SK-N-SH treated with all-trans-retinoic acid at 6 μM for 48 hours (cell line): ENCODE results near the gene GPC6.

Experiments
- ATAC-seq: fragments of 200-7000 bp; cut with Tn5 transposase; 3 replicates; pipeline ENCODE4 v1.9.1; 2020; ENCODE audit warnings: mild to moderate bottlenecking, moderate library complexity
- ARNTL ChIP-seq: fragments of 450-650 bp; formaldehyde crosslinking; IDR thresholded peaks from 2 replicates; pipeline ENCODE4 v1.5.0; 2020; ENCODE audit warnings: low read depth, mild to moderate bottlenecking, moderate library complexity, borderline replicate concordance
- BACH2 ChIP-seq: fragments of 250-450 bp; sonication (Bioruptor Pico); IDR thresholded peaks from 2 replicates; pipeline ENCODE4 v1.9.0; 2021; ENCODE audit warnings: mild to moderate bottlenecking, borderline replicate concordance
- ESRRG ChIP-seq: fragments of 250-450 bp; sonication (Bioruptor Pico); IDR thresholded peaks from 2 replicates; pipeline ENCODE4 v1.6.1; 2021; ENCODE audit warnings: mild to moderate bottlenecking
- GLIS3 ChIP-seq: fragments of 250-450 bp; sonication (Bioruptor Pico); IDR thresholded peaks from 2 replicates; pipeline ENCODE4 v1.5.0; 2020; ENCODE audit warnings: mild to moderate bottlenecking, moderate library complexity
- ISL1 ChIP-seq: fragments of 250-450 bp; sonication (Bioruptor Pico); IDR thresholded peaks from 2 replicates; pipeline ENCODE4 v2.1.2; 2022; ENCODE audit warnings: mild to moderate bottlenecking, moderate library complexity
- OSR1 ChIP-seq: fragments of 250-450 bp; sonication (Bioruptor Pico); IDR thresholded peaks from 2 replicates; pipeline ENCODE4 v1.8.0; 2022; ENCODE audit warnings: moderate library complexity, mild to moderate bottlenecking, inconsistent platforms
- PPARA ChIP-seq: fragments of 250-450 bp; sonication (Bioruptor Pico); IDR thresholded peaks from 2 replicates; pipeline ENCODE4 v1.5.0; 2020; ENCODE audit warnings: mild to moderate bottlenecking, borderline replicate concordance
- RARB ChIP-seq: fragments of 250-450 bp; sonication (Bioruptor Pico); IDR thresholded peaks from 2 replicates; pipeline ENCODE4 v1.8.0; 2021; ENCODE audit warnings: mild to moderate bottlenecking, moderate library complexity
- SNAI2 ChIP-seq: fragments of 250-450 bp; sonication (Bioruptor Pico); IDR thresholded peaks from 2 replicates; pipeline ENCODE4 v1.5.0; 2020; ENCODE audit warnings: mild to moderate bottlenecking, moderate library complexity
- TOX ChIP-seq: fragments of 250-450 bp; sonication (Bioruptor Pico); IDR thresholded peaks from 2 replicates; pipeline ENCODE4 v1.8.0; 2021; ENCODE audit warnings: mild to moderate bottlenecking, moderate library complexity, borderline replicate concordance
- ZC3H10 ChIP-seq: fragments of 250-450 bp; sonication (Bioruptor Pico); IDR thresholded peaks from 2 replicates; pipeline ENCODE4 v1.5.1; 2021; ENCODE audit warnings: mild to moderate bottlenecking, moderate library complexity
- ZFP3 ChIP-seq: fragments of 250-450 bp; sonication (Bioruptor Pico); IDR thresholded peaks from 2 replicates; pipeline ENCODE4 v1.5.0; 2020; ENCODE audit warnings: mild to moderate bottlenecking, moderate library complexity
- ZFP30 ChIP-seq: fragments of 450-650 bp; formaldehyde crosslinking; IDR thresholded peaks from 2 replicates; pipeline ENCODE4 v1.5.0; 2022; ENCODE audit warnings: mild to moderate bottlenecking, moderate library complexity
- ZNF565 ChIP-seq: fragments of 450-650 bp; formaldehyde crosslinking; conservative IDR thresholded peaks from 2 replicates; pipeline ENCODE4 v1.5.0; 2020; ENCODE audit warnings: low read depth, mild to moderate bottlenecking, moderate library complexity
- ZNF8 ChIP-seq: fragments of 450-650 bp; formaldehyde crosslinking; IDR thresholded peaks from 2 replicates; pipeline ENCODE4 v1.5.0; 2020; ENCODE audit warnings: mild to moderate bottlenecking, moderate library complexity
- TF ChIP-seq, protein P1 (sequence below): fragments of 250-450 bp; sonication (Bioruptor Pico); IDR thresholded peaks from 2 replicates; pipeline ENCODE4 v1.5.1; 2020; ENCODE audit warnings: low read depth, mild to moderate bottlenecking, moderate library complexity
- TF ChIP-seq, protein P2 (sequence below): fragments of 250-450 bp; sonication (Bioruptor Pico); IDR thresholded peaks from 2 replicates; pipeline ENCODE4 v1.8.0; 2020; ENCODE audit warnings: mild to moderate bottlenecking, moderate library complexity, borderline replicate concordance
- TF ChIP-seq, protein P3 (sequence below): fragments of 250-450 bp; sonication (Bioruptor Pico); IDR thresholded peaks from 2 replicates; pipeline ENCODE4 v1.5.1; 2021; ENCODE audit warnings: mild to moderate bottlenecking, moderate library complexity
- TF ChIP-seq, protein P4 (sequence below): fragments of 250-450 bp; sonication (Bioruptor Pico); IDR thresholded peaks from 2 replicates; pipeline ENCODE4 v1.5.0; 2020; ENCODE audit warnings: mild to moderate bottlenecking, moderate library complexity

GPC6 gene

DNA sequence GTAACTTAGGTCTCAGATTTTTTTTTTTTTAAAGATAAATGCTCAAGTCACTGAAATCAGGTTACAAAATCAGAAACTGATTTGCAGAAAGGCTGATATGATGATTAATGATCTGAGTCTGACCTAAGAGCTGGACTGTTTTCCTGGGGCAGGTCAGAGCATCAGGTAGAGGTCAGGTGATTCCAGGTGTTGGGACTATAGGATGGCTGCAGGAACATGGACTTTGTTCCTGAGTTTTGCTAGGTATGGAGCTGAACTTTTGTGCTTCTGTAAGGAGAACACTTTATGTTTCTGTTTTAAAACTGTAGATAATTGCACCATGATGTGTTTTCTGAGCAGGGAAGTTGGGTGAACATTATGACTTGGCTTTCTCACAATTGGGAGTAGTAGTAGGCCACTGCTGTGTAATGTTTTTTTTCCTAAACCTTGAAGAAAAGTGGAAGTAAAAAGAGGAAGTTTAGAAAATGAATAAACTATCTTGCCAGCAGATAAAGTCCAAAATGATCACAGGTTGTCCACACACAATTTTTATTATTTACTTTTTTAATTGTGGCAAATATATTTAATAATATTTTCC is 955.7 kb downstream of the GPC6 start:
- TF ChIP-seq ESRRG (CRISPR knock-in tag): no peak
- TF ChIP-seq, protein P1, sequence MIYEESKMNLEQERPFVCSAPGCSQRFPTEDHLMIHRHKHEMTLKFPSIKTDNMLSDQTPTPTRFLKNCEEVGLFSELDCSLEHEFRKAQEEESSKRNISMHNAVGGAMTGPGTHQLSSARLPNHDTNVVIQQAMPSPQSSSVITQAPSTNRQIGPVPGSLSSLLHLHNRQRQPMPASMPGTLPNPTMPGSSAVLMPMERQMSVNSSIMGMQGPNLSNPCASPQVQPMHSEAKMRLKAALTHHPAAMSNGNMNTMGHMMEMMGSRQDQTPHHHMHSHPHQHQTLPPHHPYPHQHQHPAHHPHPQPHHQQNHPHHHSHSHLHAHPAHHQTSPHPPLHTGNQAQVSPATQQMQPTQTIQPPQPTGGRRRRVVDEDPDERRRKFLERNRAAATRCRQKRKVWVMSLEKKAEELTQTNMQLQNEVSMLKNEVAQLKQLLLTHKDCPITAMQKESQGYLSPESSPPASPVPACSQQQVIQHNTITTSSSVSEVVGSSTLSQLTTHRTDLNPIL (CRISPR knock-in tag): no peak
- no peak for TF ChIP-seq TOX (CRISPR knock-in tag)
- TF ChIP-seq, protein P2, sequence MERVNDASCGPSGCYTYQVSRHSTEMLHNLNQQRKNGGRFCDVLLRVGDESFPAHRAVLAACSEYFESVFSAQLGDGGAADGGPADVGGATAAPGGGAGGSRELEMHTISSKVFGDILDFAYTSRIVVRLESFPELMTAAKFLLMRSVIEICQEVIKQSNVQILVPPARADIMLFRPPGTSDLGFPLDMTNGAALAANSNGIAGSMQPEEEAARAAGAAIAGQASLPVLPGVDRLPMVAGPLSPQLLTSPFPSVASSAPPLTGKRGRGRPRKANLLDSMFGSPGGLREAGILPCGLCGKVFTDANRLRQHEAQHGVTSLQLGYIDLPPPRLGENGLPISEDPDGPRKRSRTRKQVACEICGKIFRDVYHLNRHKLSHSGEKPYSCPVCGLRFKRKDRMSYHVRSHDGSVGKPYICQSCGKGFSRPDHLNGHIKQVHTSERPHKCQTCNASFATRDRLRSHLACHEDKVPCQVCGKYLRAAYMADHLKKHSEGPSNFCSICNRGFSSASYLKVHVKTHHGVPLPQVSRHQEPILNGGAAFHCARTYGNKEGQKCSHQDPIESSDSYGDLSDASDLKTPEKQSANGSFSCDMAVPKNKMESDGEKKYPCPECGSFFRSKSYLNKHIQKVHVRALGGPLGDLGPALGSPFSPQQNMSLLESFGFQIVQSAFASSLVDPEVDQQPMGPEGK: no peak
- no peak for TF ChIP-seq ISL1 (CRISPR knock-in tag)
- TF ChIP-seq RARB (CRISPR knock-in tag): no peak
- no peak for TF ChIP-seq OSR1 (CRISPR knock-in tag)
- TF ChIP-seq ZFP30 (CRISPR knock-in tag): no peak
- TF ChIP-seq PPARA (CRISPR knock-in tag): no peak
- no peak for TF ChIP-seq ARNTL (CRISPR knock-in tag)
- no peak for ATAC-seq

DNA sequence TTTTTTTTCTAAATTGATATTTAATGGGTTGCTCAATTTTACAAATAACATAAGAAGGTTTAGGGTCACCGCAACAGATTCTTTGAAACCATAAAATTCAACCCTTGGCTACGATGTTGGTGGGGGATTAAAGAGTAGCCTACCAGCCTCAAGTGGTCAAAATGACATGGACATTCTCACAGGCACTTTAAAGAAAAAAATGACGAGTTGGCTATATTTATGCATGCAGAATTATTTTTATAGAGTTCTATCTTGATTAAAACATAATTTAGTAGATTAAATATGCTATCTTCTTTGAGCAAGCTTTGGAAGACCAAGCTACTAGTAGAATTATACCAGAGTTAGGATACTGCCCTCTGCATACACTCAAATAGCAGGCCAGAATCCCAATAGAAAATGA is 959.9 kb downstream of the GPC6 start:
- ATAC-seq: no peak

DNA sequence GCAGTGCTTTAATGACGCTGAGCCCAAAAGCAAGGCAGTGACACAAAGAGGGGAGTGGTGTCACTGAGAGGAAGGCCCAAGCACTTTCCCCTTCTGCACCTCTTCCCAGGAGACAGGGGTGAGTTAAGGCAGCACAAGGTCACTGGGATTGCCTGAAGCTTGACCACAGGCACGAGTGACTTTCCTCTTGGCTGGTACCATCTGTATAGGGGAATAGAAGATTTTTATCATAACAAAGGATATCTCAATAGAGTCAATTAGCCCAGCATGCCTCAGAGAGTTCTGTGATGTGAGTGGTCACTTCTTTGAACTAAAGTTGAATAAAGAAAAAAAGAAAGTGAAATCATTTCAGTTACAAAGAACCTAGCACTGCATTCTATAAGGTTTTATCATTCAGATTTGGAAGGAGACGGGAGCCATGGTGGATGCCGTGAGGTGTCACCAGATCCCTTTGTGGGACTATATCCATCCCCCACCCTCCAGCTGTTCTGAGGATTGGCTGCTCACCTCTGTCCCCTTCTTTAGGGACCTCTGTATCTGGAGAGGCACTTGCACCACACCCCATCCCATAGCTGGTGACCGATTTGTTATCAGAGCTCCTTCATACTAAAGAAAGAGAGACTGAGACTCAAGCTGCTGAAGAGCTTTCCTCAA is 961.7 kb downstream of the GPC6 start:
- no peak for ATAC-seq
- TF ChIP-seq, protein P3, sequence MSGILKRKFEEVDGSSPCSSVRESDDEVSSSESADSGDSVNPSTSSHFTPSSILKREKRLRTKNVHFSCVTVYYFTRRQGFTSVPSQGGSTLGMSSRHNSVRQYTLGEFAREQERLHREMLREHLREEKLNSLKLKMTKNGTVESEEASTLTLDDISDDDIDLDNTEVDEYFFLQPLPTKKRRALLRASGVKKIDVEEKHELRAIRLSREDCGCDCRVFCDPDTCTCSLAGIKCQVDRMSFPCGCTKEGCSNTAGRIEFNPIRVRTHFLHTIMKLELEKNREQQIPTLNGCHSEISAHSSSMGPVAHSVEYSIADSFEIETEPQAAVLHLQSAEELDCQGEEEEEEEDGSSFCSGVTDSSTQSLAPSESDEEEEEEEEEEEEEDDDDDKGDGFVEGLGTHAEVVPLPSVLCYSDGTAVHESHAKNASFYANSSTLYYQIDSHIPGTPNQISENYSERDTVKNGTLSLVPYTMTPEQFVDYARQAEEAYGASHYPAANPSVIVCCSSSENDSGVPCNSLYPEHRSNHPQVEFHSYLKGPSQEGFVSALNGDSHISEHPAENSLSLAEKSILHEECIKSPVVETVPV (CRISPR knock-in tag): no peak
- TF ChIP-seq, protein P2: no peak
- TF ChIP-seq GLIS3 (CRISPR knock-in tag) (no peak), BACH2 (CRISPR knock-in tag) (no peak)

More for the DNA sequence above, 959.9 kb downstream of the GPC6 start:
- TF ChIP-seq SNAI2 (CRISPR knock-in tag) (no peak), BACH2 (CRISPR knock-in tag) (no peak), TOX (CRISPR knock-in tag) (no peak), ZFP30 (CRISPR knock-in tag) (no peak), ISL1 (CRISPR knock-in tag) (no peak), GLIS3 (CRISPR knock-in tag) (no peak), ZFP3 (CRISPR knock-in tag) (no peak), ZNF565 (CRISPR knock-in tag) (no peak), OSR1 (CRISPR knock-in tag) (no peak), ZC3H10 (CRISPR knock-in tag) (no peak), PPARA (CRISPR knock-in tag) (no peak), ZNF8 (CRISPR knock-in tag) (no peak)
- TF ChIP-seq, protein P4, sequence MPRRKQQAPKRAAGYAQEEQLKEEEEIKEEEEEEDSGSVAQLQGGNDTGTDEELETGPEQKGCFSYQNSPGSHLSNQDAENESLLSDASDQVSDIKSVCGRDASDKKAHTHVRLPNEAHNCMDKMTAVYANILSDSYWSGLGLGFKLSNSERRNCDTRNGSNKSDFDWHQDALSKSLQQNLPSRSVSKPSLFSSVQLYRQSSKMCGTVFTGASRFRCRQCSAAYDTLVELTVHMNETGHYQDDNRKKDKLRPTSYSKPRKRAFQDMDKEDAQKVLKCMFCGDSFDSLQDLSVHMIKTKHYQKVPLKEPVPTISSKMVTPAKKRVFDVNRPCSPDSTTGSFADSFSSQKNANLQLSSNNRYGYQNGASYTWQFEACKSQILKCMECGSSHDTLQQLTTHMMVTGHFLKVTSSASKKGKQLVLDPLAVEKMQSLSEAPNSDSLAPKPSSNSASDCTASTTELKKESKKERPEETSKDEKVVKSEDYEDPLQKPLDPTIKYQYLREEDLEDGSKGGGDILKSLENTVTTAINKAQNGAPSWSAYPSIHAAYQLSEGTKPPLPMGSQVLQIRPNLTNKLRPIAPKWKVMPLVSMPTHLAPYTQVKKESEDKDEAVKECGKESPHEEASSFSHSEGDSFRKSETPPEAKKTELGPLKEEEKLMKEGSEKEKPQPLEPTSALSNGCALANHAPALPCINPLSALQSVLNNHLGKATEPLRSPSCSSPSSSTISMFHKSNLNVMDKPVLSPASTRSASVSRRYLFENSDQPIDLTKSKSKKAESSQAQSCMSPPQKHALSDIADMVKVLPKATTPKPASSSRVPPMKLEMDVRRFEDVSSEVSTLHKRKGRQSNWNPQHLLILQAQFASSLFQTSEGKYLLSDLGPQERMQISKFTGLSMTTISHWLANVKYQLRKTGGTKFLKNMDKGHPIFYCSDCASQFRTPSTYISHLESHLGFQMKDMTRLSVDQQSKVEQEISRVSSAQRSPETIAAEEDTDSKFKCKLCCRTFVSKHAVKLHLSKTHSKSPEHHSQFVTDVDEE (CRISPR knock-in tag): no peak
- TF ChIP-seq, protein P1 (CRISPR knock-in tag): no peak
